Activated CD4-positive, alpha-beta T cell treated with anti-CD3 and anti-CD28 coated beads, Interleukin-2, Interleukin-6, amounts not matched to agents 100 ng/mL and 50 ng/mL, durations not matched to agents 16 hours and 8 hours (primary cell): Measurements from ENCODE around the gene APBB2.
"Not testable (repeated sequence)": the region's sequence is repeated elsewhere in the genome, so short reads cannot be mapped to it uniquely, and the experiment has no call there.

Experiments
- DNase-seq: peaks from one replicate; pipeline ENCODE4 v3.0.0-alpha.2; 2020

The APBB2 gene

GRCh38 chr4:41155194-41155830, 59.0 kb downstream of the APBB2 start:
- DNase-seq = no peak

- DNase-seq = no peak
Observed at GRCh38 chr4:41154814-41155177, 59.5 kb downstream of the APBB2 start.

GRCh38 chr4:41154010-41154813, 60.1 kb downstream of the APBB2 start:
- no peak for DNase-seq

- DNase-seq = no peak
Observed at GRCh38 chr4:41150401-41150800, 63.9 kb downstream of the APBB2 start.

GRCh38 chr4:41149568-41149967, 64.8 kb downstream of the APBB2 start:
- DNase-seq = not testable (repeated sequence)

- no peak for DNase-seq
Observed at GRCh38 chr4:41148931-41149330, 65.4 kb downstream of the APBB2 start.

GRCh38 chr4:41148292-41148691, 66.0 kb downstream of the APBB2 start:
- no peak for DNase-seq

GRCh38 chr4:41147570-41147969, 66.8 kb downstream of the APBB2 start:
- not testable (repeated sequence) for DNase-seq

GRCh38 chr4:41146716-41147506, 67.4 kb downstream of the APBB2 start:
- DNase-seq = no peak

GRCh38 chr4:41146196-41146595, 68.1 kb downstream of the APBB2 start:
- DNase-seq = no peak

GRCh38 chr4:41145571-41146078, 68.7 kb downstream of the APBB2 start:
- no peak for DNase-seq

- DNase-seq = no peak
Observed at GRCh38 chr4:41144812-41145211, 69.5 kb downstream of the APBB2 start.

GRCh38 chr4:41144040-41144379, 70.3 kb downstream of the APBB2 start:
- DNase-seq = no peak

GRCh38 chr4:41143311-41144039, 70.9 kb downstream of the APBB2 start:
- DNase-seq = no peak

GRCh38 chr4:41142376-41143310, 71.7 kb downstream of the APBB2 start:
- no peak for DNase-seq

- no peak for DNase-seq
Observed at GRCh38 chr4:41141900-41142299, 72.4 kb downstream of the APBB2 start.

- DNase-seq = no peak
Observed at GRCh38 chr4:41140410-41140809, 73.9 kb downstream of the APBB2 start.

GRCh38 chr4:41137879-41138278, 76.5 kb downstream of the APBB2 start:
- no peak for DNase-seq

GRCh38 chr4:41136456-41136855, 77.9 kb downstream of the APBB2 start:
- no peak for DNase-seq

GRCh38 chr4:41135801-41136200, 78.5 kb downstream of the APBB2 start:
- DNase-seq = no peak

GRCh38 chr4:41134581-41134980, 79.8 kb downstream of the APBB2 start:
- DNase-seq = no peak
